Measurements from ENCODE around the gene TAF1. TPM values are rescaled to one million over a fixed set of nuclear protein-coding genes. Genes with fewer than 3 reads are reported as not detected.

Gene TAF1
- polyA plus RNA-seq, 1 of the 3 experiments (the other 2 are of a cell fraction) = 25.0 TPM

DNA sequence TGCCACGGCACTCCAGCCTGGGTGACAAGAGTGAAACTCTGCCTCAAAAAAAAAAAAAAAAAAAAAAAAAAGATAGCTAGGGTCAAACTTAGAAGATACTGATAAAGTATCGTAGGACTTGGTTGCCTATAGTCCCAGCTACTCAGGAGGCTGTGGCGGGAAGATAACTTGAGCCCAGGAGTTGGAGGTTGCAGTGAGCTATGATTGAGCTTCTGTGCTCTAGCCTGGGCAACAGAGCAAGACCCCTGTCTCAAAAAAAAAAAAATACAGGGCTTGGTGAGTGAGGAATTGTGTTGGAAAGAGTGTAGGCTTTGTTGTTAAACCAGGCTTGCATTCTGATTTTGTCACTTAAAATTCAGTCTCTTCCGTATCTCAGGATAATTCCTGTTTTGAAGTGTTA, 6.2 kb downstream of the TAF1 start:
- Histone ChIP-seq H3K9me2 (no peaks in the 10 kb centered on the region), H4K20me1 (ENCODE audit: insufficient read depth) (peaks cover 45% of the 10 kb centered on the region; the same call in 1 of the 2 replicates), H3K9me3 (no peaks in the 10 kb centered on the region), H3K4me2 (no peak overlapping the region), H3K27me3 (ENCODE audit: insufficient read depth) (no peaks in the 10 kb centered on the region), H3K4me1 (ENCODE audit: control insufficient read depth in 1 of 2, insufficient read depth in 2 of 2, low read depth in 1 of 2, low read length in 1 of 2) (peaks cover 6 to 7% of the 10 kb centered on the region in 2 experiments; a peak in 2 of 4 replicates), H2AFZ (ENCODE audit: low read depth) (no peak overlapping the region), H3F3A (replicated peaks; ENCODE audit: insufficient read depth) (no peaks in the 10 kb centered on the region), H3K36me3 (replicated peaks in 1 of 2; ENCODE audit: control insufficient read depth in 1 of 2, insufficient read depth in 2 of 2, low read length in 1 of 2) (peaks cover 41 to 65% of the 10 kb centered on the region in 2 experiments), H3K4me3 (ENCODE audit: low read depth in 2 of 2, low read length in 1 of 2) (no peak overlapping the region), H3K79me2 (ENCODE audit: insufficient read depth) (peaks cover 63% of the 10 kb centered on the region), H3K27ac (ENCODE audit: low read depth in 2 of 2, low read length in 1 of 2) (no peak overlapping the region), H3K9ac (no peak overlapping the region)
- ChIA-PET POLR2A (no interaction called here), CTCF (no interaction called here)
- no peak for DNase-seq
- no peak for TF ChIP-seq FOXJ3 (CRISPR knock-in tag; IDR thresholded peaks at IDR 0.05)
- 98% methylated on average over 4 of the region's 4 CpGs for WGBS (ENCODE audit: low lambda C conversion rate)

DNA sequence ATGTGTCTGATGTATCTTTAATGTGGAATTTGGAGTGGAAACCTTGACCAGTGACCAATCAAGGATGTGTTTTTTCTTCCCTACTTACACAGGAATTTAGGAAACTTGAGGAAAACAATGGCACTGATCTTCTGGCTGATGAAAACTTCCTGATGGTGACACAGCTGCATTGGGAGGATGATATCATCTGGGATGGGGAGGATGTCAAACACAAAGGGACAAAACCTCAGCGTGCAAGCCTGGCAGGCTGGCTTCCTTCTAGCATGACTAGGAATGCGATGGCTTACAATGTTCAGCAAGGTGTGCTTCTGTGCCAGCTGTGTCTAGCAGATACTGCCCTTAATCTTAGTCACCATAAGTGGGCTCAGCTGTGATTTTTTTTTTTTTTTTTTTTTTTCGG, 12.6 kb downstream of the TAF1 start:
- CTCF ChIA-PET = interaction anchor here (0.6 kb wide), 1 partner anchor 888 kb away, joined by 3 read pairs; no protein-coding TSS in a partner anchor
- peaks cover 70 to 94% of the 10 kb centered on the region in 2 experiments for H3K36me3 ChIP-seq (replicated peaks in 1 of 2; ENCODE audit: control insufficient read depth in 1 of 2, insufficient read depth in 2 of 2, low read length in 1 of 2)

More for the DNA sequence above, 12.6 kb downstream of the TAF1 start:
- POLR2A ChIA-PET = no interaction called here
- no peaks in the 10 kb centered on the region for H3K27me3 ChIP-seq (ENCODE audit: insufficient read depth)
- H4K20me1 ChIP-seq (ENCODE audit: insufficient read depth) = peaks cover 5% of the 10 kb centered on the region; the same call in 1 of the 2 replicates
- H3F3A ChIP-seq (replicated peaks; ENCODE audit: insufficient read depth) = peaks cover 4% of the 10 kb centered on the region
- no peak overlapping the region for H3K9ac ChIP-seq
- H3K27ac ChIP-seq (ENCODE audit: low read depth in 2 of 2, low read length in 1 of 2) = no peak overlapping the region
- no peaks in the 10 kb centered on the region for H3K4me1 ChIP-seq (ENCODE audit: control insufficient read depth in 1 of 2, insufficient read depth in 2 of 2, low read depth in 1 of 2, low read length in 1 of 2)
- H3K9me2 ChIP-seq = no peaks in the 10 kb centered on the region
- no peaks in the 10 kb centered on the region for H3K9me3 ChIP-seq
- WGBS (ENCODE audit: low lambda C conversion rate) = 91% methylated on average over 3 of the region's 3 CpGs
- no peak for TF ChIP-seq EZH2phosphoT487 (IDR thresholded peaks at IDR 0.05; ENCODE audit: borderline replicate concordance, low read depth)
- TF ChIP-seq CHD2 (IDR thresholded peaks at IDR 0.05; ENCODE audit: low read length, partially characterized antibody) = no peak
- no peak for TF ChIP-seq MEF2A (IDR thresholded peaks at IDR 0.05; ENCODE audit: borderline replicate concordance, low read depth)
- no peak for TF ChIP-seq YY1 (IDR thresholded peaks at IDR 0.05; ENCODE audit: low read depth)
- TF ChIP-seq RXRA (IDR thresholded peaks at IDR 0.05; ENCODE audit: borderline replicate concordance, low read depth) = no peak
- no peak for TF ChIP-seq POLR2AphosphoS5 (IDR thresholded peaks at IDR 0.05; ENCODE audit: low read depth, low read length)
- TF ChIP-seq TAF1 (IDR thresholded peaks at IDR 0.05; ENCODE audit: borderline replicate concordance, low read depth, low read length) = no peak
- no peak for TF ChIP-seq GABPA (IDR thresholded peaks at IDR 0.05; ENCODE audit: low read depth)
- TF ChIP-seq, protein P1, sequence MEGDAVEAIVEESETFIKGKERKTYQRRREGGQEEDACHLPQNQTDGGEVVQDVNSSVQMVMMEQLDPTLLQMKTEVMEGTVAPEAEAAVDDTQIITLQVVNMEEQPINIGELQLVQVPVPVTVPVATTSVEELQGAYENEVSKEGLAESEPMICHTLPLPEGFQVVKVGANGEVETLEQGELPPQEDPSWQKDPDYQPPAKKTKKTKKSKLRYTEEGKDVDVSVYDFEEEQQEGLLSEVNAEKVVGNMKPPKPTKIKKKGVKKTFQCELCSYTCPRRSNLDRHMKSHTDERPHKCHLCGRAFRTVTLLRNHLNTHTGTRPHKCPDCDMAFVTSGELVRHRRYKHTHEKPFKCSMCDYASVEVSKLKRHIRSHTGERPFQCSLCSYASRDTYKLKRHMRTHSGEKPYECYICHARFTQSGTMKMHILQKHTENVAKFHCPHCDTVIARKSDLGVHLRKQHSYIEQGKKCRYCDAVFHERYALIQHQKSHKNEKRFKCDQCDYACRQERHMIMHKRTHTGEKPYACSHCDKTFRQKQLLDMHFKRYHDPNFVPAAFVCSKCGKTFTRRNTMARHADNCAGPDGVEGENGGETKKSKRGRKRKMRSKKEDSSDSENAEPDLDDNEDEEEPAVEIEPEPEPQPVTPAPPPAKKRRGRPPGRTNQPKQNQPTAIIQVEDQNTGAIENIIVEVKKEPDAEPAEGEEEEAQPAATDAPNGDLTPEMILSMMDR (IDR thresholded peaks at IDR 0.05) = no peak
- TF ChIP-seq, protein P2, sequence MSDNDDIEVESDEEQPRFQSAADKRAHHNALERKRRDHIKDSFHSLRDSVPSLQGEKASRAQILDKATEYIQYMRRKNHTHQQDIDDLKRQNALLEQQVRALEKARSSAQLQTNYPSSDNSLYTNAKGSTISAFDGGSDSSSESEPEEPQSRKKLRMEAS (IDR thresholded peaks at IDR 0.05; ENCODE audit: low read depth) = no peak
- TF ChIP-seq SMC3 (IDR thresholded peaks at IDR 0.05; ENCODE audit: low read depth, low read length) = no peak
- TF ChIP-seq, protein P3, sequence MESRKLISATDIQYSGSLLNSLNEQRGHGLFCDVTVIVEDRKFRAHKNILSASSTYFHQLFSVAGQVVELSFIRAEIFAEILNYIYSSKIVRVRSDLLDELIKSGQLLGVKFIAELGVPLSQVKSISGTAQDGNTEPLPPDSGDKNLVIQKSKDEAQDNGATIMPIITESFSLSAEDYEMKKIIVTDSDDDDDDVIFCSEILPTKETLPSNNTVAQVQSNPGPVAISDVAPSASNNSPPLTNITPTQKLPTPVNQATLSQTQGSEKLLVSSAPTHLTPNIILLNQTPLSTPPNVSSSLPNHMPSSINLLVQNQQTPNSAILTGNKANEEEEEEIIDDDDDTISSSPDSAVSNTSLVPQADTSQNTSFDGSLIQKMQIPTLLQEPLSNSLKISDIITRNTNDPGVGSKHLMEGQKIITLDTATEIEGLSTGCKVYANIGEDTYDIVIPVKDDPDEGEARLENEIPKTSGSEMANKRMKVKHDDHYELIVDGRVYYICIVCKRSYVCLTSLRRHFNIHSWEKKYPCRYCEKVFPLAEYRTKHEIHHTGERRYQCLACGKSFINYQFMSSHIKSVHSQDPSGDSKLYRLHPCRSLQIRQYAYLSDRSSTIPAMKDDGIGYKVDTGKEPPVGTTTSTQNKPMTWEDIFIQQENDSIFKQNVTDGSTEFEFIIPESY (IDR thresholded peaks at IDR 0.05; ENCODE audit: borderline replicate concordance, low read depth) = no peak
- TF ChIP-seq FOXJ3 (CRISPR knock-in tag; IDR thresholded peaks at IDR 0.05) = no peak
- TF ChIP-seq GATA2 (CRISPR knock-in tag; IDR thresholded peaks at IDR 0.05) = no peak
- TF ChIP-seq, protein P4, sequence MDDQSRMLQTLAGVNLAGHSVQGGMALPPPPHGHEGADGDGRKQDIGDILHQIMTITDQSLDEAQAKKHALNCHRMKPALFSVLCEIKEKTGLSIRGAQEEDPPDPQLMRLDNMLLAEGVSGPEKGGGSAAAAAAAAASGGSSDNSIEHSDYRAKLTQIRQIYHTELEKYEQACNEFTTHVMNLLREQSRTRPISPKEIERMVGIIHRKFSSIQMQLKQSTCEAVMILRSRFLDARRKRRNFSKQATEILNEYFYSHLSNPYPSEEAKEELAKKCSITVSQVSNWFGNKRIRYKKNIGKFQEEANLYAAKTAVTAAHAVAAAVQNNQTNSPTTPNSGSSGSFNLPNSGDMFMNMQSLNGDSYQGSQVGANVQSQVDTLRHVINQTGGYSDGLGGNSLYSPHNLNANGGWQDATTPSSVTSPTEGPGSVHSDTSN (IDR thresholded peaks at IDR 0.05) = no peak
- no peak for TF ChIP-seq JUND (IDR thresholded peaks at IDR 0.05)
- TF ChIP-seq, protein P5, sequence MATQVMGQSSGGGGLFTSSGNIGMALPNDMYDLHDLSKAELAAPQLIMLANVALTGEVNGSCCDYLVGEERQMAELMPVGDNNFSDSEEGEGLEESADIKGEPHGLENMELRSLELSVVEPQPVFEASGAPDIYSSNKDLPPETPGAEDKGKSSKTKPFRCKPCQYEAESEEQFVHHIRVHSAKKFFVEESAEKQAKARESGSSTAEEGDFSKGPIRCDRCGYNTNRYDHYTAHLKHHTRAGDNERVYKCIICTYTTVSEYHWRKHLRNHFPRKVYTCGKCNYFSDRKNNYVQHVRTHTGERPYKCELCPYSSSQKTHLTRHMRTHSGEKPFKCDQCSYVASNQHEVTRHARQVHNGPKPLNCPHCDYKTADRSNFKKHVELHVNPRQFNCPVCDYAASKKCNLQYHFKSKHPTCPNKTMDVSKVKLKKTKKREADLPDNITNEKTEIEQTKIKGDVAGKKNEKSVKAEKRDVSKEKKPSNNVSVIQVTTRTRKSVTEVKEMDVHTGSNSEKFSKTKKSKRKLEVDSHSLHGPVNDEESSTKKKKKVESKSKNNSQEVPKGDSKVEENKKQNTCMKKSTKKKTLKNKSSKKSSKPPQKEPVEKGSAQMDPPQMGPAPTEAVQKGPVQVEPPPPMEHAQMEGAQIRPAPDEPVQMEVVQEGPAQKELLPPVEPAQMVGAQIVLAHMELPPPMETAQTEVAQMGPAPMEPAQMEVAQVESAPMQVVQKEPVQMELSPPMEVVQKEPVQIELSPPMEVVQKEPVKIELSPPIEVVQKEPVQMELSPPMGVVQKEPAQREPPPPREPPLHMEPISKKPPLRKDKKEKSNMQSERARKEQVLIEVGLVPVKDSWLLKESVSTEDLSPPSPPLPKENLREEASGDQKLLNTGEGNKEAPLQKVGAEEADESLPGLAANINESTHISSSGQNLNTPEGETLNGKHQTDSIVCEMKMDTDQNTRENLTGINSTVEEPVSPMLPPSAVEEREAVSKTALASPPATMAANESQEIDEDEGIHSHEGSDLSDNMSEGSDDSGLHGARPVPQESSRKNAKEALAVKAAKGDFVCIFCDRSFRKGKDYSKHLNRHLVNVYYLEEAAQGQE (IDR thresholded peaks at IDR 0.05; ENCODE audit: low read depth, low read length) = no peak
- TF ChIP-seq FOXM1 (IDR thresholded peaks at IDR 0.05; ENCODE audit: low read depth) = no peak
- no peak for TF ChIP-seq EP300 (IDR thresholded peaks at IDR 0.05; ENCODE audit: borderline replicate concordance in 1 of 2, low read depth in 1 of 2, low read length in 1 of 2)
- TF ChIP-seq MXI1 (IDR thresholded peaks at IDR 0.05; ENCODE audit: low read depth, low read length) = no peak
- no peak overlapping the region for H3K4me2 ChIP-seq
- H3K4me3 ChIP-seq (ENCODE audit: low read depth in 2 of 2, low read length in 1 of 2) = no peak overlapping the region
- no peak overlapping the region for H2AFZ ChIP-seq (ENCODE audit: low read depth)
- DNase-seq = no peak
- H3K79me2 ChIP-seq (ENCODE audit: insufficient read depth) = no peaks in the 10 kb centered on the region; the same call in none of the 2 replicates
